PC-9 (cell line): ENCODE data around the gene SEMA6C. TPM values are rescaled to one million over a fixed set of nuclear protein-coding genes. Genes with fewer than 3 reads are reported as not detected.

ENCODE experiments used
- BruUV-seq: library from RNA; stranded (reverse); fragments of 400-500 nt; replicated peaks from 2 replicates; lab custom pipeline; 2021; lab: Mats Ljungman, UMichigan
- CTCF ChIA-PET: fragments of 300-600 bp; sonication (Branson Sonifier 250); formaldehyde crosslinking; loops from one replicate; lab custom pipeline; 2022; ENCODE audit warnings: antibody characterized with exemption; lab: Charles Lee
- POLR2A ChIA-PET: fragments of 300-600 bp; sonication (Branson Sonifier 250); formaldehyde crosslinking; loops from one replicate; lab custom pipeline; 2022; ENCODE audit warnings: antibody characterized with exemption; ENCODE audit not compliant: unreplicated experiment; lab: Charles Lee
- DNase-seq, 2 experiments: peaks; one replicate each; pipeline versions ENCODE4 v3.0.0 to v3.0.0-alpha.2; 2015 to 2022; ENCODE audit warnings: mixed read lengths in 1 of 2
- H2AFZ ChIP-seq: fragments of 200-600 bp; sonication (generic); 2 replicates; pipeline ENCODE4 v1.8.1; 2017; ENCODE audit warnings: antibody characterized with exemption
- H3F3A ChIP-seq: fragments of 200-600 bp; sonication (generic); 2 replicates; pipeline ENCODE4 v1.8.1; 2017; ENCODE audit warnings: antibody characterized with exemption, mild to moderate bottlenecking, low read depth; ENCODE audit not compliant: insufficient read depth
- H3K27ac ChIP-seq: fragments of 200-600 bp; sonication (generic); 2 replicates; pipeline ENCODE4 v1.6.1; 2016; ENCODE audit warnings: mixed run types
- H3K27me3 ChIP-seq: fragments of 200-600 bp; sonication (generic); 2 replicates; pipeline ENCODE4 v1.6.1; 2016; ENCODE audit warnings: low read depth, mixed run types; ENCODE audit not compliant: insufficient read depth
- H3K36me3 ChIP-seq: fragments of 200-600 bp; sonication (generic); 2 replicates; pipeline ENCODE4 v1.6.1; 2016; ENCODE audit warnings: low read depth, mixed run types
- H3K4me1 ChIP-seq: fragments of 200-600 bp; sonication (generic); replicated peaks from 2 replicates; pipeline ENCODE4 v1.6.1; 2016; ENCODE audit warnings: mixed run types; ENCODE audit not compliant: insufficient read depth
- H3K4me2 ChIP-seq: fragments of 200-600 bp; sonication (generic); 2 replicates; pipeline ENCODE4 v1.6.1; 2017; ENCODE audit warnings: mixed run types
- H3K4me3 ChIP-seq: fragments of 200-600 bp; sonication (generic); 2 replicates; pipeline ENCODE4 v1.6.1; 2016; ENCODE audit warnings: mixed run types
- H3K79me2 ChIP-seq: fragments of 200-600 bp; sonication (generic); 2 replicates; pipeline ENCODE4 v1.6.1; 2017; ENCODE audit warnings: low read depth, mixed run types
- H3K9me2 ChIP-seq: fragments of 200-600 bp; sonication (generic); 2 replicates; pipeline ENCODE4 v1.8.1; 2017; ENCODE audit warnings: mild to moderate bottlenecking; ENCODE audit not compliant: insufficient read depth
- H3K9me3 ChIP-seq: fragments of 200-600 bp; sonication (generic); 2 replicates; pipeline ENCODE4 v1.8.1; 2016; ENCODE audit warnings: low read depth; ENCODE audit not compliant: insufficient read depth
- H4K20me1 ChIP-seq: fragments of 200-600 bp; sonication (generic); 2 replicates; pipeline ENCODE4 v1.8.1; 2017; ENCODE audit not compliant: insufficient read depth
- EZH2 ChIP-seq: fragments of 200-600 bp; sonication (generic); IDR thresholded peaks from 2 replicates; pipeline ENCODE4 v1.8.0; 2017; ENCODE audit warnings: antibody characterized with exemption, low read depth
- intact Hi-C: fragments of 100-400 bp; cut with micrococcal nuclease; formaldehyde crosslinking; loops from one replicate; pipeline ENCODE4 v1.10.0; 2022; ENCODE audit not compliant: unreplicated experiment
- total RNA-seq: library from RNA; stranded (reverse); gene quantifications from 2 replicates; pipeline ENCODE4 v1.2.3, GENCODE V29; 2021
- TF ChIP-seq, protein P1 (sequence below): fragments of 200-600 bp; sonication (generic); conservative IDR thresholded peaks from 2 replicates; pipeline ENCODE4 v1.6.1; 2017; ENCODE audit warnings: mixed run types, antibody characterized with exemption, mild to moderate bottlenecking, moderate library complexity

Gene SEMA6C
- total RNA-seq, 1 experiment from 2014 or later: 5.6 TPM

DNA sequence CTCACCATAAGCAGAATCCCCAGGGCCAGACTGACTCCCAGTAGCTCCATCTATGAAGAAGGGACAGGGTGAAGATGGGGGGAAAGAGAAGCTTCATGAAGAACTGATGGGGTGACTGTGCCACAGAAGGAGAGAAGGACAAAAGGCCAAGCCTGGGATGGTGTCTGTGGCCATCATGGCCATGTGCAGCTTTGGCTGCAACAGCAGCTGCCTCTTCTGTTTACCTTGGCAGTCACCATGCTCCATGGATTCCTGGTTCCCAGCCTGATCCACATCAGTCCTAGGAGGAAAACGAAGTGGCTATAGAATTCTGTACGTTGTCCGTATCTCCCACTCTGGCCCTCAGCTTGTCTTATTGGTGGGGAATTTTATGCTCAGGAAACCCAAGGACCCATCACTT lies 12.0 kb downstream of the SEMA6C start:
- H3K79me2 ChIP-seq: no peaks in the 10 kb centered on the region
- BruUV-seq: no TSS peak
- H3F3A ChIP-seq: peaks cover 12% of the 10 kb centered on the region; the same call in 1 of the 2 replicates
- no peak overlapping the region for H3K4me3 ChIP-seq
- DNase-seq: no peak
- no peak overlapping the region for H3K27ac ChIP-seq
- no peak for TF ChIP-seq EZH2
- TF ChIP-seq, protein P1, sequence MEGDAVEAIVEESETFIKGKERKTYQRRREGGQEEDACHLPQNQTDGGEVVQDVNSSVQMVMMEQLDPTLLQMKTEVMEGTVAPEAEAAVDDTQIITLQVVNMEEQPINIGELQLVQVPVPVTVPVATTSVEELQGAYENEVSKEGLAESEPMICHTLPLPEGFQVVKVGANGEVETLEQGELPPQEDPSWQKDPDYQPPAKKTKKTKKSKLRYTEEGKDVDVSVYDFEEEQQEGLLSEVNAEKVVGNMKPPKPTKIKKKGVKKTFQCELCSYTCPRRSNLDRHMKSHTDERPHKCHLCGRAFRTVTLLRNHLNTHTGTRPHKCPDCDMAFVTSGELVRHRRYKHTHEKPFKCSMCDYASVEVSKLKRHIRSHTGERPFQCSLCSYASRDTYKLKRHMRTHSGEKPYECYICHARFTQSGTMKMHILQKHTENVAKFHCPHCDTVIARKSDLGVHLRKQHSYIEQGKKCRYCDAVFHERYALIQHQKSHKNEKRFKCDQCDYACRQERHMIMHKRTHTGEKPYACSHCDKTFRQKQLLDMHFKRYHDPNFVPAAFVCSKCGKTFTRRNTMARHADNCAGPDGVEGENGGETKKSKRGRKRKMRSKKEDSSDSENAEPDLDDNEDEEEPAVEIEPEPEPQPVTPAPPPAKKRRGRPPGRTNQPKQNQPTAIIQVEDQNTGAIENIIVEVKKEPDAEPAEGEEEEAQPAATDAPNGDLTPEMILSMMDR: no peak
- POLR2A ChIA-PET: no interaction called here
- H3K4me2 ChIP-seq: no peak overlapping the region
- no peaks in the 10 kb centered on the region for H4K20me1 ChIP-seq
- no peaks in the 10 kb centered on the region for H3K9me2 ChIP-seq
- no peaks in the 10 kb centered on the region for H3K9me3 ChIP-seq
- CTCF ChIA-PET: no interaction called here
- peaks cover 18% of the 10 kb centered on the region; the same call in 1 of the 2 replicates for H3K27me3 ChIP-seq
- intact Hi-C loops: no loop called here
- H3K36me3 ChIP-seq: no peaks in the 10 kb centered on the region
- H3K4me1 ChIP-seq: no peaks in the 10 kb centered on the region
- H2AFZ ChIP-seq: no peak overlapping the region

DNA sequence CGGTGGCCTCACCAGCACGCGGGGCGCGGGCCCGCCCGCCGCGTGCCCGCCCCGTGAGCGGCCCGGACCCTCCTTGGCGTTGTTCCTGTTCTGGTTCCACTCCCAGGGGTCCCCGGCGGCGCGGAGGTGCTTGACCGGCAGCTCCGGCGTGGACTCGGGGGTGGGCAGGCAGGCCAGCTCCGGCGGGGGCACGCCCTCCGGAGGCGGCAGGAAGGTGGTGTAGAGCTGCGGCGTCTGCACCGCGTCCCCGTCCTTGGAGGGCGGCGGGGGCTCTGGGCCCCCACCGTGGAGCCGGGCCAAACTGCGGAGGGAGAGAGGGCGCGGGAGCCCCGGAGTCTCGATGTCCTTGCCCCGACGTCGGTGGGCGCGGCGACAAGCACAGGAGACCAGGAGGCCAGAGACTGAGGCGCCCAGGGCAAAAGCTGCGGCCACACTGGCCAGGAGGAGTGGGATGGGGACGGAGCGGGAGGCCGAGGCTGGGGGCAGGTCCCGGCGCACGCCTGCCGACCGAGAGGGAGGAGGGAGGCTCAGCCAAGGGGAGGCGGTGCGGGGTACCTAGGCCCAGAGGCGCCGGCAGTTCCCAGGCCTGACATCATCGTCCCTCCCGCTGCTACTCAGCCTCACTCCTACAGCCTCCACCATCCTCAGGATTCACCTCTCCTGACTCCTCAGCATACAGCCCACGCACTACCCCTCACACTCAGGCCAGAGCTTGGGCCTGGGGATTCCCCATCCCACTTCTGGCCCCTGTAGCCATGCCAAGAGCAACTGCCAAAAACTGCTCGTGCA lies 13.2 kb downstream of the SEMA6C start:
- no peaks in the 10 kb centered on the region for H3K4me1 ChIP-seq
- ChIA-PET POLR2A (no interaction called here), CTCF (no interaction called here)
- no peak for TF ChIP-seq EZH2
- TF ChIP-seq, protein P1: no peak
- H4K20me1 ChIP-seq: no peaks in the 10 kb centered on the region
- no peaks in the 10 kb centered on the region for H3K9me2 ChIP-seq
- H2AFZ ChIP-seq: no peak overlapping the region
- H3K27ac ChIP-seq: no peak overlapping the region
- no peaks in the 10 kb centered on the region for H3K36me3 ChIP-seq
- peaks cover 18% of the 10 kb centered on the region; the same call in 1 of the 2 replicates for H3K27me3 ChIP-seq
- H3K9me3 ChIP-seq: no peaks in the 10 kb centered on the region
- intact Hi-C loops: no loop called here
- H3K4me2 ChIP-seq: no peak overlapping the region
- no peak overlapping the region for H3K4me3 ChIP-seq
- no peak for DNase-seq
- BruUV-seq: no TSS peak
- H3F3A ChIP-seq: peaks cover 14% of the 10 kb centered on the region; the same call in 1 of the 2 replicates
- H3K79me2 ChIP-seq: no peaks in the 10 kb centered on the region

DNA sequence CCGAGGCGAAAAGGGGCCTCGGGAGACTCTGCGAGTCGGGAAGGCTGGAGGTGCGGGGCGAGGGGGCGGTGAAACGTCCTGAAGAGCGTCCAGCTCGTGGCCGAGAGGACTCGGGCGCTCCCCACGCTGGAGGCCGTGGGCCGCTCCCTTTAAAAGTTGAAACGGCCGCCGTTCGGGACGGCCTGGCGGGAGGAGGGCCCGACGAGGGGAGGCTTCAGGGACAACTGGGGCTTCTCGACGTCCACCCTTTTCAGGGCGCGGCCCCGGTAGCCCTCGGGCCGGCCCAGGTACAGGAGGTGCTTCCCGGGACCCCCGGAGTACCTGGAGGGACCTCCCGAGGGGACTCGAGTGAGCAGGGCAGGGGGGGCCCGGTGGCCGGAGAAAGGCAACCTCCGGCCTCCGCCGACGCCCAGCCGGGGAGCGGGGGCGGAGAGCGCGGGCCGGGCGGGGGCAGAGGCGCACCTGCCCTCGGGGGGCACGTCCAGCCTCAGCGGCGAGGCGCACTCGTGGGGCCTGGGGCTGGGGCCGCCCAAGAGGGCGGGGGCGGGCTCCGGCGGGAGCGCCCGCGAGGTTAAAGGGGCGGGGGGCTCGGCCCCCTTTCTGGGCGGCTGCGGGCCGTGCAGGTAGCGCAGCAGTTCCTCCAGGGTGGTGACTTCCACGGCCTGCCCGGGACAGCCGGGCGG lies 14.0 kb downstream of the SEMA6C start:
- Histone ChIP-seq H3K36me3 (no peaks in the 10 kb centered on the region), H2AFZ (no peak overlapping the region), H3K9me3 (no peaks in the 10 kb centered on the region), H3F3A (peaks cover 14% of the 10 kb centered on the region; the same call in 1 of the 2 replicates), H3K4me1 (no peaks in the 10 kb centered on the region), H3K9me2 (no peaks in the 10 kb centered on the region), H4K20me1 (no peaks in the 10 kb centered on the region), H3K27me3 (peaks cover 18% of the 10 kb centered on the region; the same call in 1 of the 2 replicates), H3K4me3 (no peak overlapping the region), H3K4me2 (no peak overlapping the region), H3K27ac (no peak overlapping the region), H3K79me2 (no peaks in the 10 kb centered on the region)
- BruUV-seq: no TSS peak
- no peak for DNase-seq
- ChIA-PET POLR2A (no interaction called here), CTCF (interaction anchor here (0.6 kb wide), 1 partner anchor 61 kb away, joined by 3 read pairs; no protein-coding TSS in a partner anchor)
- TF ChIP-seq, protein P1: no peak
- no peak for TF ChIP-seq EZH2
- intact Hi-C loops: no loop called here
